ENCODE results near the gene COL25A1. TPM values are rescaled to one million over a fixed set of nuclear protein-coding genes. Genes with fewer than 3 reads are reported as not detected.

The COL25A1 gene
- total RNA-seq, 2 donors from 2014 or later: 0.26 to 0.99 TPM

DNA sequence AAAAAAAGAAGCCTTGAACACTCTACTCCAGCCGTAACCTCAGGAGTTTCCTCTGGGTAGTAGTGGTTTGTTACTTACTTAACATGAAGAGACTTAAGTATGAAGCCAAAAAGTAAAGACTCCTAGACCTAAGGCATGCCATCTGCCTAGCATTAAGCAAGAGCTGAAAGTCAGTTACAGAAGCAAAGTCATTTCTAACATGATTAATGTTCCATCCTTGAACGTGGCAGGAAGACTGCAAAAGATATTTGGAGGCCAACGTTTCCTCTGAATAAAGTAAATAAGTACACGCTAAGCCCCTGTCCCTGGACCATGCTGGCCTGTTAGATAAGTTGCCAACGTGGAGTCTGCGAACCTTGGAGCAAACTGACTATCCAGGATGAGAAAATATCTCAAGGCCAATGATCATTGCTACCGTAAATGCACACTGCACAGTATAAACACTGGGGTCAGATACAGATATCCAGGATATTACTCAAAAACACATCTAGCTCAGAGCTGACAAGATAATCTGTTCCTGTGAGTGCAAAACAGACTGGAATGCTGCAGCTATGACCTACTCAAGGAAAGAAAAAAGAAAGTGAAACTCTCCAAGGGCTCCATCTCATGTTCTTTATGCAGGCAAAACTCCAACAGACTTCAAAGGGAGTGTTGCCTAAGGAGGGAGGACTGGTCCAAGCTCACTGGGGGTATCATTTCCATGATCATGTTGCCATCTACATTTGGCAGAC is 255.8 kb downstream of the COL25A1 start:
- H3K27ac ChIP-seq: no peak overlapping the region
- no peaks in the 10 kb centered on the region for H3K9me3 ChIP-seq
- H3K27me3 ChIP-seq: no peaks in the 10 kb centered on the region
- DNase-seq (no peak), ATAC-seq (no peak)
- no peak overlapping the region for H3K4me3 ChIP-seq
- TF ChIP-seq, protein P1, sequence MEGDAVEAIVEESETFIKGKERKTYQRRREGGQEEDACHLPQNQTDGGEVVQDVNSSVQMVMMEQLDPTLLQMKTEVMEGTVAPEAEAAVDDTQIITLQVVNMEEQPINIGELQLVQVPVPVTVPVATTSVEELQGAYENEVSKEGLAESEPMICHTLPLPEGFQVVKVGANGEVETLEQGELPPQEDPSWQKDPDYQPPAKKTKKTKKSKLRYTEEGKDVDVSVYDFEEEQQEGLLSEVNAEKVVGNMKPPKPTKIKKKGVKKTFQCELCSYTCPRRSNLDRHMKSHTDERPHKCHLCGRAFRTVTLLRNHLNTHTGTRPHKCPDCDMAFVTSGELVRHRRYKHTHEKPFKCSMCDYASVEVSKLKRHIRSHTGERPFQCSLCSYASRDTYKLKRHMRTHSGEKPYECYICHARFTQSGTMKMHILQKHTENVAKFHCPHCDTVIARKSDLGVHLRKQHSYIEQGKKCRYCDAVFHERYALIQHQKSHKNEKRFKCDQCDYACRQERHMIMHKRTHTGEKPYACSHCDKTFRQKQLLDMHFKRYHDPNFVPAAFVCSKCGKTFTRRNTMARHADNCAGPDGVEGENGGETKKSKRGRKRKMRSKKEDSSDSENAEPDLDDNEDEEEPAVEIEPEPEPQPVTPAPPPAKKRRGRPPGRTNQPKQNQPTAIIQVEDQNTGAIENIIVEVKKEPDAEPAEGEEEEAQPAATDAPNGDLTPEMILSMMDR (IDR thresholded peaks at IDR 0.05): no peak
- TF ChIP-seq POLR2A (IDR thresholded peaks at IDR 0.05): no peak
- WGBS, 2 donors: 11 to 17% methylated on average over 7 of the region's 7 CpGs
- H3K4me1 ChIP-seq: no peaks in the 10 kb centered on the region
- no peaks in the 10 kb centered on the region for H3K36me3 ChIP-seq (replicated peaks in 1 of 2; ENCODE audit: insufficient read depth in 1 of 2, low read depth in 2 of 2)
- intact Hi-C loops (cut with DNase I): no loop called here

DNA sequence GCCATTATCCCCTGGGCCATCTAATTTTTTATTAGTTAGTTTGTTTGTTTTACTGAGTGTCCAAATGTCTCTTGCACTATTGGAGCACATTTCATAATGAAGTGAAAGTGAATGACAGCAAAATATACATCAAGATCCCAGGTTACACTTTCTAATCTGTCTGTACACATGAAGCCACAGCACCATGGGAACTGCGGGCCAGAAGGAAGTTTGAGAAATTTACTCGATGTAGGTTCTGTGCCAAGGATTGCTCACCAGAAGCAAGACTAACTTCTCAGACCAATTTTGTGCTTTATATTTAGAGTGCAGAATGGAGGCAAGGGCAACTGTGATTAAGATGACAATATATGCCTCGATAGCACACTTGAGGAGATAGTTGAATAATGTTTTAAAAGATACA is 258.0 kb downstream of the COL25A1 start:
- H3K36me3 ChIP-seq (replicated peaks in 1 of 2; ENCODE audit: insufficient read depth in 1 of 2, low read depth in 2 of 2): no peaks in the 10 kb centered on the region
- WGBS, 2 donors: 72 to 80% methylated on average over 3 of the region's 3 CpGs

DNA sequence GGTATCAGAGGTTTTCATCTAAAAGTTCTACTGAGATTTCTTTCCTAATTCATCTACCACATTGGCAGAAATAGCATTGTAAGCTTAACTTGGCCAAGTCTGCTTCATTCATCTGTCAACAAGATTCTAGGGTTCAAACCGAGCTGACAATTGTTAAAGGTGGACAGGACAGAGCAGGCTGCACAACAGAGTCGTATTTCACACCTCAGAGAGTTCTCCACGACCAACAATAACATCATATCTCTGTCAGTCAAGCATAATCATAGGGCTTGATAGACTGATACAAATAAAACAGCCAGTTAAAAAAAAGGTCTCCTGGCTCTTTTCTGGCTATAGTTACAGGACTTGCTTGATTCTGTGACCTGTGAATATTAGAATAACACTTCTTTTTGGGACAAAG is 259.2 kb downstream of the COL25A1 start:
- no peaks in the 10 kb centered on the region for H3K36me3 ChIP-seq (replicated peaks in 1 of 2; ENCODE audit: insufficient read depth in 1 of 2, low read depth in 2 of 2)
- H3K9me3 ChIP-seq: no peaks in the 10 kb centered on the region
- H3K4me3 ChIP-seq: no peak overlapping the region
- DNase-seq (no peak), ATAC-seq (no peak)
- no peaks in the 10 kb centered on the region for H3K4me1 ChIP-seq
- intact Hi-C loops (cut with DNase I): no loop called here
- no peaks in the 10 kb centered on the region for H3K27me3 ChIP-seq
- WGBS, 2 donors: 35 to 43% methylated on average over 3 of the region's 3 CpGs
- H3K27ac ChIP-seq: no peak overlapping the region
- TF ChIP-seq, protein P1 (IDR thresholded peaks at IDR 0.05): no peak
- no peak for TF ChIP-seq POLR2A (IDR thresholded peaks at IDR 0.05)

More for the DNA sequence above, 258.0 kb downstream of the COL25A1 start:
- Histone ChIP-seq H3K4me1 (no peaks in the 10 kb centered on the region), H3K27me3 (no peaks in the 10 kb centered on the region), H3K9me3 (no peaks in the 10 kb centered on the region), H3K4me3 (no peak overlapping the region), H3K27ac (no peak overlapping the region)
- DNase-seq (no peak), ATAC-seq (no peak)
- intact Hi-C loops (cut with DNase I): no loop called here
- no peak for TF ChIP-seq POLR2A (IDR thresholded peaks at IDR 0.05)
- TF ChIP-seq, protein P1 (IDR thresholded peaks at IDR 0.05): no peak

DNA sequence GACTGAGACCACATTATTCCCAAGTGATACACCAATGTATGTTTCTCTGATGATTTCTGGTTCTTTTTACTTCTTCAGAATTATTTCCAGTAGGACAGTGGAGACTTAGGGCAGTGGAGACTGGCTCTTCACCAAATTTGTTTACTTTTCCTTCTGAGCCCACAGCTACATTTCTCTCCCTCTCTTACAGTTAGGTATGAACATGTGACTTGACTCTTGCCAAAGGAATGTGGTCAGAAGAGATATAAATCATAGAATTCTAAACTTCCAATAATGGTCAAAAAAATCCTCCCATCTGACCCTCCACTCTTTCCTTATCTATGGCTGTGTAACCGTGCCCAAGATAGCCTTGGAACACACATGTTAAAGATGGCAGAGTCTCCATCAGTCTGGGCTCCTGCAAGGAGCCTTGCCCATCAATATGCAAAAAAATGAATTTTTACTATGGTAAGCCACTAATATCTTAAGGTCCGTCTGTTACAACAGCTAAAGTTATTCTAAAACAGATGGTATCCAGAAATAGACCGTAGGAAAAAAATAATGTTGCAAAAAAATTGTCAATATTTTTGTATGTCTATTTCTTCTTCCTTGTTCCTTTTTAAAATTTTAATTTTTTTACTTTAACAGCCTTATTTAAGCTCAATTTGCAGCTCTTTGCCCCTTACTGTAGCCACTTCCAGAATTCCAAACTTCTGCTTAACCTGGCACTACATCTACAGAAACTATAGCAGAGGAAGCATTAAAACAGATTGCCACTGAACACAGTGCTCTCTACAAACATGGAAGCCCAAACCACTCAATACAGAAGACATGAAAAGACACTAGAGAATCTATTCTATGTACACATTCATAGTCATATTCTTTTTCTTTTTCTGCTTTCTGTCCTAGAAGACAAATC is 260.7 kb downstream of the COL25A1 start:
- no peaks in the 10 kb centered on the region for H3K27me3 ChIP-seq
- H3K27ac ChIP-seq: no peak overlapping the region
- H3K9me3 ChIP-seq: no peaks in the 10 kb centered on the region
- TF ChIP-seq, protein P1 (IDR thresholded peaks at IDR 0.05): no peak
- no peak for TF ChIP-seq POLR2A (IDR thresholded peaks at IDR 0.05)
- intact Hi-C loops (cut with DNase I): no loop called here
- H3K36me3 ChIP-seq (replicated peaks in 1 of 2; ENCODE audit: insufficient read depth in 1 of 2, low read depth in 2 of 2): no peaks in the 10 kb centered on the region
- WGBS, 2 donors: 58 to 68% methylated on average over 3 of the region's 3 CpGs
- H3K4me3 ChIP-seq: no peak overlapping the region
- no peak for ATAC-seq
- no peak for DNase-seq
- H3K4me1 ChIP-seq: no peaks in the 10 kb centered on the region
